CD4-positive, alpha-beta T cell treated with Interferon alpha-2 for 1 hour (primary cell): ENCODE measurements around the gene OVOL1.

Experiments
- DNase-seq, 2 donors: peaks; one replicate each; pipeline ENCODE4 v3.0.0-alpha.2; 2020 to 2022

The OVOL1 gene

GRCh38 chr11:65778431-65778900 is 8.4 kb upstream of the OVOL1 start:
- no peak for DNase-seq

- DNase-seq, result no peak
These were observed 7.8 kb upstream of the OVOL1 start for GRCh38 chr11:65778901-65779668.

GRCh38 chr11:65779669-65779918 is 7.3 kb upstream of the OVOL1 start:
- DNase-seq, result no peak

- DNase-seq, result peak; percentile 79 to 82
These were observed 6.7 kb upstream of the OVOL1 start for GRCh38 chr11:65779919-65780769.

GRCh38 chr11:65780770-65781151 is 6.1 kb upstream of the OVOL1 start, which contains the start of gene AP5B1:
TSS of gene AP5B1 (minus strand) at chr11:65780976. CDS start at chr11:65780591, 385 bp downstream.
- DNase-seq, result peak; percentile 66 to 84

- DNase-seq, result no peak
These were observed 5.5 kb upstream of the OVOL1 start for GRCh38 chr11:65781152-65781961.

- DNase-seq, result no peak
These were observed 4.7 kb upstream of the OVOL1 start for GRCh38 chr11:65781962-65782815.

- no peak for DNase-seq
These were observed 4.0 kb upstream of the OVOL1 start for GRCh38 chr11:65782816-65783228.

- no peak for DNase-seq
These were observed 1.4 kb upstream of the OVOL1 start for GRCh38 chr11:65785319-65786007.

GRCh38 chr11:65786008-65786785 is 666 bp upstream of the OVOL1 start:
- peak in 1 of 2 donors; percentile 23 for DNase-seq

- no peak for DNase-seq
These were observed 1.1 kb downstream of the OVOL1 start for GRCh38 chr11:65787649-65788622.

- DNase-seq, result no peak
These were observed 2.0 kb downstream of the OVOL1 start for GRCh38 chr11:65788821-65789220.

- no peak for DNase-seq
These were observed 2.6 kb downstream of the OVOL1 start for GRCh38 chr11:65789230-65790103.

- no peak for DNase-seq
These were observed 3.4 kb downstream of the OVOL1 start for GRCh38 chr11:65790104-65790901.

GRCh38 chr11:65790902-65791650 is 4.2 kb downstream of the OVOL1 start:
- DNase-seq, result no peak

GRCh38 chr11:65791719-65792213 is 4.9 kb downstream of the OVOL1 start:
- DNase-seq, result peak in 1 of 2 donors; percentile 71

GRCh38 chr11:65792456-65792855 is 5.6 kb downstream of the OVOL1 start:
- DNase-seq, result no peak
